ENCODE results near the gene DOHH.
"Not testable (repeated sequence)": the region's sequence is repeated elsewhere in the genome, so short reads cannot be mapped to it uniquely, and the experiment has no call there.

DOHH gene

DNA sequence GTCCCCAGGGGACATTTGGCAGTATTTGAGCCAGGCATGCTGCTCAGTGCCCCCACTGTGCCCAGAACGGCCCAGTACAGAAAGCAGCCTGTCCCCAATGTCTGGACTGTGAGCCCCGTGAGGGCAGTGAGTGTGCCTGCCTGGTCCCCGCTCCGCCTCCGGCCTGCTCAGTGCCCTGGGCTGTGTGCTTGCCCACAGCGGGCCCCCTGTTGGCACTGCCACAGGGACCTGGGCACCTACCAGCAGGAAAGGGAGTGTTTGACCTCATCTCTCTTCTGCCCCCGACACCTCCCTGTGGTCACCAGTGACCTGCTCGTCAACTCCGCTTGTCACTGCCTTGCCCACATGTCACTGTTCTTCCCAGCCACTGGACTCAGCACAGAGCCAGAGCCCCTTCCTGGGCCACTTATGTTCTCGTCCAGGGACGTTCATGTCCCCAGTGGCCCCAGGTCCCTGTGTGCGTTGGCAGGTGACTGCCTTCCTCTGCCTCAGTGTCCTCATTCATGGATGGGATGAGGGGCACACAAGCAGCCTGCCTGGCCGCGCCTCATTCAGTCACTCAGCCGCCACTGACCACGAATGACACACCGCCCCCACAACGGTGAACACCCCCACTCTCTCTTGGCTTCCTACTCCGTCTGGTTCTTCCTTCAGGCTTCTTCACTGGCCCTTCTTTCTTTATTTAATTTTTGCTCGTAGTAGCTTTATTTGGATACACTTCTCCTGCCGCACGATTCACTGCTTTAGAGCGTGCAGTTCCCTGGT, 8.5 kb upstream of the DOHH start:
- no peak overlapping the region for H4K8ac ChIP-seq (ENCODE audit: low read depth, low read length)
- WGBS (ENCODE audit: extremely low coverage, insufficient coverage, insufficient read length): no CpG with 5 or more reads among the region's 23 CpGs
- peak overlapping the region; percentile 38 for H2BK5ac ChIP-seq (ENCODE audit: low read depth, low read length, poor library complexity)
- peak overlapping the region; percentile 75 for H3K27ac ChIP-seq (ENCODE audit: low read depth, low read length)
- H4K91ac ChIP-seq (ENCODE audit: low read depth, low read length): peak overlapping the region; percentile 61
- H2BK12ac ChIP-seq (ENCODE audit: low read length): peak overlapping the region; percentile 5
- peak overlapping the region; percentile 44 for H2BK120ac ChIP-seq (ENCODE audit: insufficient read depth, low read length, poor library complexity)
- no peak overlapping the region for H4K12ac ChIP-seq (ENCODE audit: low read depth, low read length)
- H3K4me1 ChIP-seq (ENCODE audit: control insufficient read depth in 1 of 2, insufficient read depth in 2 of 2, low read length in 2 of 2): peaks cover 23 to 29% of the 10 kb centered on the region in 2 experiments
- peak overlapping the region; percentile 48 for H3K18ac ChIP-seq (ENCODE audit: low read length)
- peak overlapping the region; percentile 56 for H3K4ac ChIP-seq (ENCODE audit: low read depth, low read length)
- H3K79me1 ChIP-seq (ENCODE audit: low read length): peaks cover 28% of the 10 kb centered on the region
- peak overlapping the region; percentile 45 for H3K14ac ChIP-seq (ENCODE audit: low read length)
- H2AFZ ChIP-seq (ENCODE audit: insufficient read depth, low read length, poor library complexity): no peak overlapping the region
- no peak for DNase-seq
- peak overlapping the region; percentile 70 for H2AK5ac ChIP-seq (ENCODE audit: low read length)
- H3K9ac ChIP-seq (ENCODE audit: low read length): no peak overlapping the region
- peak overlapping the region; percentile 10 for H3K4me3 ChIP-seq (ENCODE audit: low read depth, low read length)
- peaks cover 46% of the 10 kb centered on the region in 2 experiments for H3K36me3 ChIP-seq (ENCODE audit: control insufficient read depth in 1 of 2, insufficient read depth in 2 of 2, low read length in 2 of 2)
- no peaks in the 10 kb centered on the region for H3K27me3 ChIP-seq (ENCODE audit: insufficient read depth, low read length)
- peak overlapping the region; percentile 4 for H3K4me2 ChIP-seq (ENCODE audit: low read length)
- H3K9me3 ChIP-seq (ENCODE audit: insufficient read depth, low read depth, low read length): no peaks in the 10 kb centered on the region
- H3K79me2 ChIP-seq (ENCODE audit: control insufficient read depth, insufficient read depth, low read length, poor library complexity): peaks cover 54% of the 10 kb centered on the region
- H3K23ac ChIP-seq (ENCODE audit: low read length): no peak overlapping the region

DNA sequence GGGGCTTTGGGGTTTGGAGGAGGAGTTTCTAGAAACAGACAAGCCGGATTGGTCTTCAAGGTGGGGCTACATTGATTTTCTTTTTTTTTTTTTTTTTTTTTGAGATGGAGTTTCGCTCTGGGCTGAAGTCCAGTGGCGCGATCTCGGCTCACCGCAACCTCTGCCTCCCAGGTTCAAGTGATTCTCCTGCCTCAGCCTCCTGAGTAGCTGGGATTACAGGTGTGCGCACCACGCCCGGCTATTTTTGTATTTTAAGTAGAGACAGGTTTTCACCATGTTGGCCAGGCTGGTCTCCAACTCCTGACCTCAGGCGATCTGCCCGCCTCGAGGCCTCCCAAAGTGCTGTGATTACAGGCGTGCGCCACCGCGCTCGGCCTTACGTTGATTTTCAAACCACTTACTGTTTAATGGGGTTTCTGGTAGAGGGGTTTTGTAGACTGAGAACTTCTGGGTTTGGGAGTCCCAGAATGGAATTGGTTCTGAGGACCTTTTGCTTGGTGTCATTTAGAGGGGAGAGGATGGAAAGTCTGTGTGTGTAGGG, 7.7 kb upstream of the DOHH start:
- not testable (repeated sequence) for H2AFZ ChIP-seq (ENCODE audit: insufficient read depth, low read length, poor library complexity); H4K91ac ChIP-seq (ENCODE audit: low read depth, low read length); H4K8ac ChIP-seq (ENCODE audit: low read depth, low read length); H2BK12ac ChIP-seq (ENCODE audit: low read length); H3K9me3 ChIP-seq (ENCODE audit: insufficient read depth, low read depth, low read length); H3K4me3 ChIP-seq (ENCODE audit: low read depth, low read length); H3K9ac ChIP-seq (ENCODE audit: low read length); DNase-seq; H3K23ac ChIP-seq (ENCODE audit: low read length); H3K27me3 ChIP-seq (ENCODE audit: insufficient read depth, low read length); H3K14ac ChIP-seq (ENCODE audit: low read length); H4K12ac ChIP-seq (ENCODE audit: low read depth, low read length)
- peak overlapping the region; percentile 38 for H2BK5ac ChIP-seq (ENCODE audit: low read depth, low read length, poor library complexity)
- H3K18ac ChIP-seq (ENCODE audit: low read length): peak overlapping the region; percentile 48
- H3K79me1 ChIP-seq (ENCODE audit: low read length): peaks cover 28% of the 10 kb centered on the region
- H2AK5ac ChIP-seq (ENCODE audit: low read length): peak overlapping the region; percentile 70
- peaks cover 39 to 40% of the 10 kb centered on the region in 2 experiments for H3K36me3 ChIP-seq (ENCODE audit: control insufficient read depth in 1 of 2, insufficient read depth in 2 of 2, low read length in 2 of 2)
- H3K4ac ChIP-seq (ENCODE audit: low read depth, low read length): peak overlapping the region; percentile 60
- H2BK120ac ChIP-seq (ENCODE audit: insufficient read depth, low read length, poor library complexity): peak overlapping the region; percentile 44
- peak overlapping the region; percentile 75 for H3K27ac ChIP-seq (ENCODE audit: low read depth, low read length)
- no CpG with 5 or more reads among the region's 18 CpGs for WGBS (ENCODE audit: extremely low coverage, insufficient coverage, insufficient read length)
- H3K4me2 ChIP-seq (ENCODE audit: low read length): peak overlapping the region; percentile 4
- peaks cover 23 to 28% of the 10 kb centered on the region in 2 experiments for H3K4me1 ChIP-seq (ENCODE audit: control insufficient read depth in 1 of 2, insufficient read depth in 2 of 2, low read length in 2 of 2)
- peaks cover 52% of the 10 kb centered on the region for H3K79me2 ChIP-seq (ENCODE audit: control insufficient read depth, insufficient read depth, low read length, poor library complexity)

DNA sequence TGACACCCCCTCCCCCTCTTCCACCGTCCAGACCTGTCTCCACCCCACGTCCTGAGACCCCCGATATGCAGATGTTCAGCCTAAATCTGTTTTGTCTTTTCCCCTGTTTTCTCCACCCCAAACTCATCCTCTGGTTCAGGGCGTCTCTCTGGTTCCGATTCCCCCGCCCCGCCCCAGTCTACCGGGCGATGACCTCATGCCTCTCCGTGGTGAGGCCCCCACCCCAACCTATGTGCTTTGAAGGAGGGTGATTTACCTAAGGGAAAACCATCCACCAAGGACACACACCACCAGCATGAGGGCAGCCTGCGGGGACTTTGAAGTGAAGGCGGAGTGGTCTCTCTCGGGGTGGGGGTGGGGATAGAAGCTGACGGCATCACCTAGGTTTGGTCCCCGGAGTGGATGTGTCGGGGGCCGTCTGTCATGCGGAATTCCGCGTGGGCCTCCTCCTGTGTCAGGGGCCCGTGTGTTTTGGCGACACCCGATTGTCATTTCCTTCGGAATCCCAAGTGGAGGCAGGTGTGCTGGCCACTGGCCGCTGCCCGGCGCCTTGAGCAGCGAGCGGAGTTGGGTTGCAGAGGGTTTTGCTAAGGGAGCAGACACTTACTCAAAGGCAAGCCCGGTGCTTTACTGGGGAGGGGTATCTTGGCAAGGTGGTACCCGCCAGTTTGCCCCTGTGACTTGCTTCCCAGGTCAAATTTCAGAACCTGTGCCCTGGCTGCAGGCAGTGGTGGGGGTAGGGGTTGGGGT, 7.1 kb upstream of the DOHH start:
- H2BK120ac ChIP-seq (ENCODE audit: insufficient read depth, low read length, poor library complexity): peak overlapping the region; percentile 43
- peak; percentile 42 to 65 for DNase-seq
- peak overlapping the region; percentile 52 for H3K18ac ChIP-seq (ENCODE audit: low read length)

More for the DNA sequence above, 7.1 kb upstream of the DOHH start:
- H3K4ac ChIP-seq (ENCODE audit: low read depth, low read length): peak overlapping the region; percentile 76
- H4K8ac ChIP-seq (ENCODE audit: low read depth, low read length): no peak overlapping the region
- H2BK5ac ChIP-seq (ENCODE audit: low read depth, low read length, poor library complexity): peak overlapping the region; percentile 27
- H3K36me3 ChIP-seq (ENCODE audit: control insufficient read depth in 1 of 2, insufficient read depth in 2 of 2, low read length in 2 of 2): peaks cover 33 to 35% of the 10 kb centered on the region in 2 experiments
- no peak overlapping the region for H4K12ac ChIP-seq (ENCODE audit: low read depth, low read length)
- H3K4me1 ChIP-seq (ENCODE audit: control insufficient read depth in 1 of 2, insufficient read depth in 2 of 2, low read length in 2 of 2): peaks cover 23 to 28% of the 10 kb centered on the region in 2 experiments
- H3K79me1 ChIP-seq (ENCODE audit: low read length): peaks cover 28% of the 10 kb centered on the region
- no peak overlapping the region for H3K23ac ChIP-seq (ENCODE audit: low read length)
- peak overlapping the region; percentile 93 for H3K4me3 ChIP-seq (ENCODE audit: low read depth, low read length)
- H3K27me3 ChIP-seq (ENCODE audit: insufficient read depth, low read length): no peaks in the 10 kb centered on the region
- H2BK12ac ChIP-seq (ENCODE audit: low read length): no peak overlapping the region
- peak overlapping the region; percentile 29 for H3K27ac ChIP-seq (ENCODE audit: low read depth, low read length)
- H3K4me2 ChIP-seq (ENCODE audit: low read length): peak overlapping the region; percentile 63
- peak overlapping the region; percentile 26 for H2AFZ ChIP-seq (ENCODE audit: insufficient read depth, low read length, poor library complexity)
- H3K79me2 ChIP-seq (ENCODE audit: control insufficient read depth, insufficient read depth, low read length, poor library complexity): peaks cover 47% of the 10 kb centered on the region
- peak overlapping the region; percentile 58 for H3K14ac ChIP-seq (ENCODE audit: low read length)
- peak overlapping the region; percentile 35 for H3K9ac ChIP-seq (ENCODE audit: low read length)
- H4K91ac ChIP-seq (ENCODE audit: low read depth, low read length): peak overlapping the region; percentile 75
- WGBS (ENCODE audit: extremely low coverage, insufficient coverage, insufficient read length): no CpG with 5 or more reads among the region's 31 CpGs
- H3K9me3 ChIP-seq (ENCODE audit: insufficient read depth, low read depth, low read length): no peaks in the 10 kb centered on the region
- peak overlapping the region; percentile 1 for H2AK5ac ChIP-seq (ENCODE audit: low read length)
